AML-193 (cell line): ENCODE measurements around the gene SMC1A.
"Not testable (repeated sequence)": the region's sequence is repeated elsewhere in the genome, so short reads cannot be mapped to it uniquely, and the experiment has no call there.

Experiments used
- DNase-seq, 2 experiments: peaks; one replicate each; lab custom pipeline; 2025; lab: John Stamatoyannopoulos, UW

The SMC1A gene

DNA sequence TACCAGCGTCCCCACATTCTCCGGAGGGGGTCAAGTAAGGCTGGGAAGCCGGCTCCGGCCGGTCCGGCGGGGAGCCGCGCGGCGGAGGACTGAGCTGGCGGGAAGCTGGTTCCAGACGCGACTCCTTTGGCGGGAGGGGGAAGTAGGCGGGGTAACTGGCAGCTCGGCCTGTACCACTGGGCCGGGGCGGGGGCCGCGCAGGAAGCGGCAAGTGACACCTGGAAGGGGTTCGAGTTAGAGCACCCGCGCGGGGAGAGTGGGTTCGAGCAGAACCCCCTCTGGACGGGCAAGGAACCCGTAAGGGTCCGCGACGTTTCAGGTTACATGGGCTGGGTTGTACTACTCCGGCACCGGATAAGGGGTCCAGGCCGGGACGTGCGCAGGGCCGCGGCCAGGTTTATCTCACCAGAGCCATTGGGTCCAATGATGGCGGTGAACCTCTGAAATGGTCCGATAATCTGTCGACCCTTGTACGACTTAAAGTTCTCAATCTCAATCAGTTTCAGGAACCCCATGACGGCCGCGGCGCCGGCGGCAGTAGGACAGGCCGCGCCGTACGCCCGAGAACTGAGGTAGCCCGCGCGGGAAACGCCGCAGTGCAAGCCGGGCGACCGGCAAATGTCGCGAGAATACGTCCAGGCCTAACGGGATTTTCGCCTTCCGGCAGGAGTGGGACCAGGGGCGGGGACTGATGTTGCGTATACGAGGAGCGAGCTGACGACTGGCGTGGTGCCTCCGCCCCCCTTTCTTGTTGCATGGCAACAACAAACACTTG, at the start of gene SMC1A:
TSS of gene SMC1A (minus strand) at position 569 of the 775 bp plus-strand sequence. CDS start at position 515, 54 bp downstream.
- DNase-seq: peak; percentile 84 to 85

DNA sequence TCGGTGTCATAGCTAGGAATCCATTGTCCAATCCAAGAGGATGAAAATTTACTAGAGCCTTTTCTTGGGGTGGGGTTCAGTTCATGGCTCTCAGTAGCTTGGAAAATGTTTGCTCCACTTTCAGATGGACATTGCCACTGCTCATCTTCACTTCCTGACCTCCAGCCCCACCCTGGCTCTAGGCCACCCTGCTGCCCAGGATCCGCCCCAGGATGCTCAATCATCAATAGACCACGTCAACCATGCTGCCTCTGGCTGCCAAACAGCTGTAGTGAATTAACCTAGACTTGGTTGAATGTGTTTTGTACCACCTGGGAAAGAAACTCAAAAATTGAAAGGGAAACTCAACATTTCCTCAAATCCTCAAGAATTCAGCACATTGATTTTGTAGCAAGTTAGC, 48.9 kb upstream of the SMC1A start:
- DNase-seq: no peak

DNA sequence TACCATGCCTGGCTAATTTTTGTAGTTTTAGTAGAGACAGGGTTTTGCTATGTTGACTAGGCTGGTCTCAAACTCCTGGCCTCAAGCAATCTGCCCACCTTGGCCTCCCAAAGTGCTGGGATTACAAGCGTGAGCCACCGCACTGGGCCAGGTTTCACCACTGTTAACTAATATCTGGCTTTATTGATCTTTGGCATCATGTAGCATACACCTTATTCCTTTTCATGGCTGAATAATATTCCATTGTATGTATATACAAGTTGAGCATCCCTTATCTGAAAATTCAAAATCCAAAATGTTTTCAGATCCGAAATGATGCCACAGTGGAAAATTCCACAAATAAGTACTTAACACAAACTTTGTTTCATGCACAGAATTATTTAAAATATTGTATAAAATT, 46.2 kb upstream of the SMC1A start:
- DNase-seq: not testable (repeated sequence)

DNA sequence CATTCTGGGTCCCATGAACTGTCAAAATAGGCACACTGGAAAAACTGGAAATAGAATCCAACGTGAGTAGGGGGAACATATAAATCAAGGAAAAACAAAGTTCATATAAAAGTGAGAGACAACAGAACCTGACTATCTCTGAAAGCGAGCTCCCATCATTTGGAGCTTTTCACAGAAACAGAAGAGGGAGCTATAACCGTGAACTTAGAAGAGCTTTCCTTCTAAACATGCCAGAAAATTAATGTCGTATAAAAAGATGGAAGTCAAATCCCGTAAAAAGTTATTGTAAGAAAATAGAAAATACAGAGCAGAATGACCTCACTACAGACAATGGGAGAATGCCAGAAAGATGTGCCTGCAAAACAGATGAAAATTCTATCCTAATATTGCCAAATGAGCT, 35.6 kb upstream of the SMC1A start:
- no peak for DNase-seq

DNA sequence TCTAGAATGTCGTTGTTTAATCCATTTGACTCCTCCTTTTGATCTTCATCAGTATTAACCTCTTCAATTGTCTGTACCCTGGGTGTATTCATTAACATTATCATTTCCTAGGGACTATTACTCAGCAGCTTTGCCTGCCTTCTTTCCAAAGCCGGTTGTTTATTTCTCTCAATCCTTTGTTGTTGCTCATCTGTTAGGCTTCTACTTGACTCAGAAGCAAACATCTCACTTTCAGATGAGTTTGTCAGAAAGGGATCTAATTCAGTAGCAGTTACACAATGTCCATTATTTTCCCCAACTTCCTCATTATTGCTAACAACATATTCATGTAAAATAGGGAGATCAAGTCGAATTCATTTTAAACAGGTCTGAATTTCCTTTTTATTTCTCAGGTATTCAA, 33.8 kb upstream of the SMC1A start:
- peak in 1 of 2 experiments; percentile 37 for DNase-seq

DNA sequence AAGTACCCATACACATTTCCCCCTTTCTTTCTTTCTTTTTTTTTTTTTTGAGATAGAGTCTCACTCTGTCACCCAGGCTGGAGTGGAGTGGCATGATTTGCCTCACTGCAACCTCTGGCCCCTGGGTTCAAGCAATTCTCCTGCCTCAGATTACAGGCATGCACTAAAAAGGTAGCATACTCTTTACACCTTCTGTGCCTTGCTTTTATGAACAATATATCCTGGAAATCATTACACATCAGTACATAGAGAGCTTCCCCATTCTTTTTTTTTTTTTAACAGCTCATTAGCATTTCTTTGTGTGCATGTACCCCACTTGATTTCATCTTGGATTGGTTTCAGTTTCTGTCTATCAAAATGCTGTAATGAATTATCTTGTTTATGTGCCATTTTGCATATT, 30.4 kb upstream of the SMC1A start:
- DNase-seq: no peak

DNA sequence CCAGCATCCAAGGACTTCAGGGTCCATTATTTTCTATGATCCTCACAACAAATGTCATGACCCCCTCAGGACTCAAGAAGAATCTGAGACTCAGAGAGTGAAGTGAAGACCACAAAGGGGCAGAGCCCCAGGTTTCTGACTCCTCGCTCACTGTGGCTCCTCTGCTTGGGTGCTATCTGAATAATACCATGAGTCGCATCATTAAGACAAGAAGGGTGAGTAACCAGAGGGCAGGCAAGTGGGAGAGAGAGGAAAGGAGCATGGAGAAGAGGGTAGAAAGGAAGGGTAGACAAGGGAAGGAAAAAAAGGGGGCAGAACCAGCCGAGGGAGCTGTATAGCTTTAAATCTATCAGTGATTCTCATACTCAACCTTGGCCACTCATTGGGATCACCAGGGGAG, 27.2 kb upstream of the SMC1A start:
- DNase-seq: no peak

- no peak for DNase-seq
Measured at GRCh38 chrX:53447441-53447840, 25.0 kb upstream of the SMC1A start.

GRCh38 chrX:53445977-53446376, 23.5 kb upstream of the SMC1A start:
- peak; percentile 25 to 41 for DNase-seq

GRCh38 chrX:53442322-53442631, 19.8 kb upstream of the SMC1A start:
- DNase-seq: peak; percentile 29 to 36

DNA sequence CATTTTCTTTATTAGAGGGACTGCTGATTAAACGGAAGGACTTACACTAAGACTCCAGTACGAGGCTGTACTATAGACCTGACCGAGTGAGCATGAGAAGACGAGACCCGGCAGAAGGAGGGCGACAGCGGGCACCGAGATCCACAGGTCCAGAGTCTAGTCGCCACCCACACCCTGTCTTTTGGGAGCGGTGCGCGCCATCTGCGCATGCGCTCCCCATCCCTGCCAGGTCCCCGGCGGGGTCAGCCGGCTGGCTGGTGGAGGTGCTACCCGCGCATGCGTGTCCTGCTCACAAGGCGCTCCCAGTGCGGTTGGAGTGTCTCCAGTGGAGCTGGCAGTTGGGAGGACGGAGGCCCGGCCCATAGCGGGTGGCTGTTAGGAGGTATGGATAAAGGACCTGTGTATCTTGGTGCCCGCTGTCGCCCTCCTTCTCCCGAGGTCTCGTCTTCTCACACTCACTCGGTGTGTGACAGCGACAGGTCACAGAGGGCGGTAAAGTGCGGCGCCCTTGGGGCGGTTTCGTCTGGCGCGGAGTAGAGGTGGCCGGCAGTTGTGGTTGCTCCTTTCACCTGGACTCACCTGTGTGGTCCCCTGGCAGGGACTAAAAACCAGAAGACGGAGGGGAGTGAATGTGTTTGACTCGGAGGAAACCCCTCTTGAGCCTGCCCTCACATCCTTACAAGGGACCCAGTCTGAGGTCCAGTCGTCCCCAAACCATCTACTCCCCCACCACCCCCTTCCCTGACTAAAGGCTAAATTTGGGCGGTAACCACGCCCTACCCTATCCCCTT, 19.3 kb upstream of the SMC1A start:
- DNase-seq: peak; percentile 55 to 73

DNA sequence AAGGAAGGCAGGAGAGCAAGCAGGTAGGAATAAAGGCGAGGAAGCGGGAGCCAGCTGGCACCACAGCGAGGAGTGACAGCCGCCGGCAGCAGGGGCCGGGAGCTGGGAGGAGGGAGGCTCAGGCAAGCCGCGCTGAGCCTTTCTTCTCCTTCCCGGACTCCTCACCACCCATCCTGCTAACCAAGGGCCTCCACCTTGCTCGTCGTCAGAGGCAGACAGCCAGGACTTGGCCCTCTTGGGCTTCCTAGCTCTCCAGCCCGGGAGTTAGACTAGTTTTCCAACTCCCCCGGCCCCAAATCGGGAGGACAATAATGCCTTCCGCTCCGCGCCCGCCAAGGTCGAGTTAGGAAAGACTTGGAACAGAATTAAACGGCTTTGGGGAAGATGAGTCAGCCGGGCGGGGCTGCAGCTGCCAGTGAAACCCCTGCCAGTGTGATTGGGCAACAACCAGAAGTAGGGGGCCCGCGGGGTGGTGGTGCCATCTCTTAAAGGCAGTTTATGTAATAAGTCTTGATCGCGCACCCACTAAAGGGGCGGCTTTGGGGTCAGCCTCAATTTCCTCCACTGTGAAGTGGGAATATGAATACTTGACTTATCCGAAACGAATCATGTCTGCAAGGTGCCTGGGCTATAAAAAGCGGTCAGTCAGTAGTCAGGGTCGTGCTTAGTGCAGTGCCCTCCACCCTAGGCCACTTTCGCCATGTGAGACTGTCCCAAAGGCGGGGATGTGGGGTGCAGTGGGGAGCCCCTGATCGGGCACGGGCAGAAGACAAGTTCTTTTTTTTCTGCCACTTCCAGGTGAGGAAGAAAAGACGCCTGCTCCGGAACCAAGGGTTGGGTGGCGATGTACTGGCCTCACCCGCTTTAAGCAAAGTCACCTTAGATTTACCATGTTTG, 18.4 kb upstream of the SMC1A start:
- peak; percentile 51 to 72 for DNase-seq

DNA sequence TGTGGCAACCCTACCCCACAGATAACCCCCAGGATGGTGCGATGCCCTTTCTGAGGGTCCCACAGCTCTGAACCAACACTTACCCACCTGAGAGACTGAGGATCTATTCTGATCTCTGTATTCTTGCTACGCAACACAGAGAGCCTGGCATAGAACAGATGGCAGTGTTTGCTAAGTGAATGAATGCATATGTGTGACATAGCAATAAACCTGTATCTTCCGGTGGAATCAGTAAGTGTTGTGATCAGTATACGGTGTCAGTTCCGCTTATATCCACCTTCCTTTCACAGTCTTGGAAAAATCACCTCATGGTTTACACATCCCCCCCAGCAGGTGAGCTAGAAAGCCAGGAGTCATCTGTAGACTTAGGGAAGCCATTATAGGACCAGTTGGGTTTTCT, 17.6 kb upstream of the SMC1A start:
- peak; percentile 9 to 32 for DNase-seq

DNA sequence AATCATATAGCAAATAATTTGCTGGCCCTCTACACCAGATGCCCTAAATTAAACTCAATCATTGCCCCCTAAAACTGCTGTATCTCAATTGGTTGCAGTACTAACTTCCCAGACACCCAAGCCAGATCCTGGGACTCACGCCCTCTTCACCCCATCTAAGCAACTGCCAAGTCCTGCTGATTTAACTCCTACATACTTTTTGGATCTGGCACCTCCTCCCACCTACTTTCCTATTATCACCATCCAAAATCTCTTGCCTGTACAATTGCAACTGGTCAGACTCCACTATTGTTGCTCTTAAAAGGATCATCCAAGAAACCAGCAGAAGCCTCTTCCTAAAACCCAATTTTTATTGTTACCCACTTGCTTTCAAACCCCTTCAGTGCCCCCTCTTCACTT, 16.4 kb upstream of the SMC1A start:
- DNase-seq: no peak

DNA sequence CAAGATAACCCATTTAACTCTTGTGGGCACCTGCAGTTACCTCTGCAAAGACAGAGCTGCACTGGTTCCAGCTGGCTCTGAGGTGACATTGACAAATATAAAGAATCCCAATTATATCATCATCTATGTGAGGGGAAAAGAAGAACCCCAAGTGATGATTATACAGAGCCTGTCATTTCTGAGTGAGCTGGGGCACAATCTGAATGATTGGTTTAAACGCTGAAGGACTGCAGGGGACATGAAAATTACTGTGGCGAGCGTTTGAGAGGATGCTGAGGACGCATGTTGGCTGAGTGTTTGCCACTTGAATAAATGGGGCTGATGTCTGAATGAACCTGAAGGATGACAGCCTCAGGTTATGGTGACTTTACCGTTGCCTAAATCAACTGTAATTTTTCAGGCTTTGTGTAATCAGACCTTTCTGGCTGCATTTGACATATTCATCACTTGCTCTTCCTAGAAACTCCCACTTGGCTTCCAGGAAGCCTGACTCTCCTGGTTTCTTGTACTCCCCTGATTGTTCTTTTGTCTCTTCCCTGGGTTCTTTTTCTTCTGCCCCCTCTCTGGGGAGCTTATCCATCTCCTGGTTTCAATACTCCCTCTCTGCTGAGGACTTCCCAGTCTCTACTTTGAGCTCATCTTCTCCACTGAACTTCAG, 15.8 kb upstream of the SMC1A start:
- DNase-seq: no peak

- DNase-seq: no peak
Measured at GRCh38 chrX:53437206-53437605, 14.8 kb upstream of the SMC1A start.

DNA sequence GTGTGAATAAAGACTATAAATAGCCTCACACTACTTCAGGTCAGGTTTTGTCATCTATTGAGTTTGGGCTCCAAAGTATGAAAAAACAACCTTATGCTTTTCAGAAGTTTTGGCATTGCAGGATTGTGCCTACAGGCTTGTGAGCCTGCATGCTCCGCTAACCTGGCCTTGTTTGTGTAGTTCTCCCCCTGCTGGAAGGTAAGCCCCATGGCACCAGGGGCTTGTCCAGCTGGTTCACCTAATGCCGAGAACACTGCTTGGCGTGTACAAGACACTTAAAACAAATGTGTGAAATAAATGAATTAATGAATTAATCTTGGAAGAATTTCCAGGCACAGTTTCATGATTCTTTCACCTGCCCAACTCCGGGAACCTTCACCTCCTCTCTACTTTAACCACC, 13.5 kb upstream of the SMC1A start:
- peak; percentile 16 to 50 for DNase-seq

DNA sequence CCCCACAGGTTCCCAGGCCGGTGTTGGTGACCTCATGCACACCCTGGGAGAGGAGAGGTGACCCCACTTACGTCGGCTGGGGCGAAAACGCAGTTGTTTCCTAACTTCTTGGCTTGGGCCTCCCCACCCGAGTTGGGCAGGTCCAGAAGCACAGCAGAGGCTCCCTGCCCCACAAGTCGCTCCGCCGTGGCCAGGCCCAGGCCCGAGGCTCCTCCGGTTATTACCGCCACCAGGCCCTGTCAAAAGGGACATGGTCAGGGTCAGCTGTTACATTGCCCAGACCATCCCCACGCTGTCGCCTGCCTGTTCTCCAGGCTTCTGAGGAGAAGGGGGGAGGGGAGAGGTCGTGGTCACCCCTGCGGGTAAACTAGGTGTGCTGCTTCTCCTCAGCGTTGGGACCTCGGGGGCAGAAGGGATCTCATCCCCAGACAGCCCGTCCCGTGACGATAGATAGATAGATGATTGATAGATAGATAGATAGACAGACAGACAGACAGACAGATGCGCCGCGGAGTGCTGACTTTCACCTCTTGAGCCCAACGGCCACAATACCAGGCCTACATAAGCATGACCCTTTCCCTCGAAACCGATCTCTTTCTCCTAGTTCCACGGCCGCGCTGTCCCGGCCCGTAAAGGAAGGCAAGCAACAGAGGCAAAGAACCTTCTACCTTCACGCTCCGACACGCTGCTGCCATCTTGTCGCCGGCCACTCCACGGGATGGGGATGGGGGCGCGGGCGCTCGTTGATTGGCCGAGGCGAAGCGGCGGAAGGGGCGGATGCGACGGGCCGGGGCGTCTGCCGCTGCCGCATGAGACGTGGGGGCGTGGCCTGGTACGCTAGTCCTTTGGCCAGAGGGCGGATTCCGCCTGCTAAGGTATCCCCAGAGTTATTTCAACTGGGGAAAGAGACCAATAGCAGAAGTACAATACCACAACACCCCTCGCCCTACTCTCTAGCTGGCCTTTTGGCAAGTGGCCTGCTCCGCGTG, 11.5 kb upstream of the SMC1A start, which contains the start of gene HSD17B10:
TSS of gene HSD17B10 (minus strand) at position 720 of the 989 bp plus-strand sequence. CDS start at position 695, 25 bp downstream.
- peak; percentile 86 to 87 for DNase-seq

DNA sequence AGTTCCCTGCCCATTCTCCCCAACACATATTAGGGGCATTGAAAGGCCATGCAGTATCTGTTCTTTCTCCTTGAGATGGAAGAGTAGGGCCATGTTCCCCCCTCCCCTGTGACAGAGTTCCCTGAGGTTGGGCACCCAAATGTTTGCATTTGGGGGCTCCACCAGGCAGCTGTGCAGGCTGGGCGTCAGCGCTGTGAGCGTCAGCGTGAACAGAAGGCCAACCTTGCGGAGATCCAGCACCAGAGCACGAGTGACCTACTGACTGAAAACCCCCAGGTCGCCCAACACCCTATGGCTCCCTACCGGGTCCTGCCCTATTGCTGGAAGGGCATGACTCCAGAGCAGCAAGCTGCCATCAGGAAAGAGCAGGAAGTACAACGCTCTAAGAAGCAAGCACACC, 7.8 kb upstream of the SMC1A start:
- DNase-seq: no peak

DNA sequence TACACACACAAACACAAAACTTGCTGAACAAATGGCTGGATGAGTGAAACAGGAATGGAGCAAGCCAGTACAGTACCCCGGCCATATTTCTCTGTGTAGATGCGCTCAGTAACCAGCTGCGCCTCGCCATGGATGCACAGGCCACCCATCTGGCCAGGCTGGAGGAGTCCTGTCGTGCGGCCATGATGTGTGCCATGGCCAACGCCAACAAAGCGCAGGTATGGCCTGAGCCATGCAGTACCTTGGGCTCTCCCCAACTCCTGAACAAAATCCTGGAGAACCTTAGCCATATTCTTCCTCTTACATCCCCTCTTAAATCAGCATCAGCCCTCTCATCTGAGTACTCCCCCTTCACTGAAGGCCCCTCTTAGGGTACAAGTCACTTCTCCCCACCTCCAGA, 7.3 kb upstream of the SMC1A start:
- no peak for DNase-seq
